K562 (cell line): Measurements from ENCODE around the gene PDCD11. TPM values are rescaled to one million over a fixed set of nuclear protein-coding genes. Genes with fewer than 3 reads are reported as not detected.
A peak's percentile ranks its signal among the peaks of the same experiment; 100 is the strongest.

Experiments used
- ATAC-seq: fragments of 200-7000 bp; cut with Tn5 transposase; 3 replicates; pipeline ENCODE4 v1.9.1; 2020; ENCODE audit warnings: moderate library complexity
- Bru-seq: library from RNA; stranded (reverse); fragments of 400-500 nt; gene quantifications from one replicate; lab custom pipeline; 2021; lab: Mats Ljungman, UMichigan
- BruChase-seq, 2 experiments: library from RNA; stranded (reverse); fragments of 400-500 nt; gene quantifications; one replicate each; lab custom pipeline; 2021; lab: Mats Ljungman, UMichigan
- BruUV-seq: library from RNA; stranded (reverse); fragments of 400-500 nt; replicated peaks from 2 replicates; lab custom pipeline; 2021; lab: Mats Ljungman, UMichigan
- CTCF ChIA-PET: fragments of 300-600 bp; formaldehyde crosslinking; extraction: SDS; loops from one replicate; lab custom pipeline; 2021; ENCODE audit warnings: low intra/inter-chr PET ratio; lab: Yijun Ruan, JAX
- POLR2A ChIA-PET: fragments of 300-600, 350-650 bp; sonication (Branson Sonifier 250); formaldehyde crosslinking; extraction: SDS; loops from one replicate; lab custom pipeline; 2021; ENCODE audit warnings: antibody characterized with exemption, inconsistent platforms; lab: Yijun Ruan, JAX
- DNase-seq, 4 experiments: peaks; one replicate each; pipeline versions ENCODE4 v3.0.0 to v3.0.0-alpha.2; 2011 to 2018; ENCODE audit warnings: low spot score in 3 of 4, mixed read lengths in 3 of 4; ENCODE audit errors: extremely low read depth in 1 of 4
- FAIRE-seq: peaks from 2 replicates; lab custom pipeline; 2011; peaks lifted over from hg19 to GRCh38; lab: Jason Lieb, UNC
- H2AFZ ChIP-seq: 2 replicates; pipeline ENCODE4 v1.6.0; 2011; ENCODE audit warnings: low read depth, low read length, control low read depth, inconsistent platforms
- H3K27ac ChIP-seq: fragments of 200-600 bp; 3 replicates; pipeline ENCODE4 v1.8.0; 2011; ENCODE audit warnings: low read depth, mild to moderate bottlenecking, control low read depth, inconsistent platforms, low read length, moderate library complexity, mixed read lengths; ENCODE audit errors: extremely low read depth
- H3K27me3 ChIP-seq, 2 experiments: fragments of 300-600 bp in 1 of 2; 2 replicates in 1 of 2; 3 replicates in 1 of 2; pipeline versions ENCODE4 v1.6.0 to v1.8.0; 2011; ENCODE audit warnings: inconsistent platforms in 2 of 2, low read length in 2 of 2, mild to moderate bottlenecking in 1 of 2, mixed read lengths in 1 of 2, moderate library complexity in 1 of 2; ENCODE audit not compliant: control insufficient read depth in 2 of 2, insufficient read depth in 2 of 2
- H3K36me3 ChIP-seq: fragments of 300-600 bp; 3 replicates; pipeline ENCODE4 v1.8.0; 2011; ENCODE audit warnings: mild to moderate bottlenecking, low read length, inconsistent platforms; ENCODE audit not compliant: control insufficient read depth, insufficient read depth
- H3K4me1 ChIP-seq, 2 experiments: fragments of 200-600 bp in 1 of 2; replicated peaks in 1 of 2; 2 replicates in 1 of 2; 3 replicates in 1 of 2; pipeline versions ENCODE4 v1.5.1 to v1.8.0; 2011; ENCODE audit warnings: inconsistent platforms in 2 of 2, low read length in 2 of 2, mild to moderate bottlenecking in 1 of 2, mixed read lengths in 1 of 2, moderate library complexity in 1 of 2; ENCODE audit not compliant: control insufficient read depth in 2 of 2, insufficient read depth in 2 of 2
- H3K4me2 ChIP-seq: 2 replicates; pipeline ENCODE4 v1.6.1; 2011; ENCODE audit warnings: low read length, control low read depth, inconsistent platforms, mixed read lengths; ENCODE audit not compliant: insufficient read depth
- H3K4me3 ChIP-seq: fragments of 200-600 bp; sonication (generic), shearing (Covaris generic); 2 replicates; pipeline ENCODE4 v1.5.1; 2016; ENCODE audit warnings: control low read depth, inconsistent platforms
- H3K79me2 ChIP-seq: fragments of 200-600 bp; 3 replicates; pipeline ENCODE4 v1.8.0; 2011; ENCODE audit warnings: low read length, inconsistent platforms; ENCODE audit not compliant: control insufficient read depth, insufficient read depth
- H3K9ac ChIP-seq, 2 experiments: 2 replicates each; pipeline versions ENCODE4 v1.6.0 to v1.6.1; 2011; ENCODE audit warnings: low read depth in 2 of 2, low read length in 2 of 2, control low read depth in 1 of 2, inconsistent platforms in 1 of 2, mild to moderate bottlenecking in 1 of 2, mixed read lengths in 1 of 2; ENCODE audit not compliant: insufficient read depth in 1 of 2
- H3K9me1 ChIP-seq: one replicate; pipeline ENCODE4 v1.6.0; 2011; ENCODE audit warnings: inconsistent platforms, mild to moderate bottlenecking, low read length, moderate library complexity; ENCODE audit not compliant: control insufficient read depth, insufficient read depth
- H3K9me3 ChIP-seq: replicated peaks from 2 replicates; pipeline ENCODE4 v1.5.1; 2011; ENCODE audit warnings: low read depth, low read length, inconsistent platforms; ENCODE audit not compliant: control insufficient read depth, insufficient read depth
- H4K20me1 ChIP-seq: replicated peaks from 2 replicates; pipeline ENCODE4 v1.6.1; 2011; ENCODE audit warnings: low read length, inconsistent platforms, mixed read lengths; ENCODE audit not compliant: control insufficient read depth, insufficient read depth
- CTBP1 ChIP-seq: fragments of 450-650 bp; IDR thresholded peaks from 2 replicates; pipeline ENCODE4 v1.6.1; 2016; ENCODE audit warnings: borderline replicate concordance
- E2F3 ChIP-seq: fragments of 250-450 bp; sonication (Bioruptor Pico); IDR thresholded peaks from 2 replicates; pipeline ENCODE4 v1.4.0; 2020; ENCODE audit warnings: mild to moderate bottlenecking
- FOS ChIP-seq: IDR thresholded peaks from 3 replicates; pipeline ENCODE4 v1.6.1; 2011; ENCODE audit not compliant: insufficient read length; ENCODE audit errors: extremely low read depth
- FOXA3 ChIP-seq, 2 experiments: fragments of 450-650 bp in 1 of 2; sonication (generic) in 1 of 2; formaldehyde crosslinking; IDR thresholded peaks in 1 of 2; conservative IDR thresholded peaks in 1 of 2; 2 replicates each; pipeline versions ENCODE4 v1.4.0 to v1.8.0; 2020 to 2022; ENCODE audit warnings: mild to moderate bottlenecking in 2 of 2, missing genetic modification reagents in 1 of 2
- JUNB ChIP-seq: fragments of 450-650 bp; formaldehyde crosslinking; conservative IDR thresholded peaks from 2 replicates; pipeline ENCODE4 v1.4.0; 2020; ENCODE audit warnings: mild to moderate bottlenecking
- KLF1 ChIP-seq: fragments of 450-650 bp; IDR thresholded peaks from 2 replicates; pipeline ENCODE4 v1.6.1; 2016; ENCODE audit warnings: missing genetic modification characterization, missing compliant biosample characterization
- MBD2 ChIP-seq: sonication (generic); IDR thresholded peaks from 2 replicates; pipeline ENCODE4 v1.6.1; 2016; ENCODE audit warnings: low read depth, borderline replicate concordance
- MTF1 ChIP-seq: fragments of 250-450 bp; sonication (Bioruptor Pico); IDR thresholded peaks from 2 replicates; pipeline ENCODE4 v1.9.0; 2021; ENCODE audit warnings: moderate library complexity, mild to moderate bottlenecking, inconsistent platforms, borderline replicate concordance
- NR3C1 ChIP-seq: sonication (generic); formaldehyde crosslinking; IDR thresholded peaks from 2 replicates; pipeline ENCODE4 v1.8.1; 2022; ENCODE audit warnings: missing genetic modification reagents
- SP2 ChIP-seq: IDR thresholded peaks from 2 replicates; pipeline ENCODE4 v1.6.1; 2011; ENCODE audit warnings: mild to moderate bottlenecking, low read depth, low read length, moderate library complexity; ENCODE audit not compliant: poor library complexity, severe bottlenecking; ENCODE audit errors: extremely low read depth
- VEZF1 ChIP-seq: fragments of 200-800 bp; sonication (Bioruptor generic); IDR thresholded peaks from 2 replicates; pipeline ENCODE4 v1.6.1; 2017; ENCODE audit warnings: missing genetic modification characterization, missing compliant biosample characterization
- XRCC4 ChIP-seq: IDR thresholded peaks from one replicate; pipeline ENCODE4 v1.6.1; 2011; ENCODE audit not compliant: insufficient read depth, insufficient read length; ENCODE audit errors: extremely low read depth
- ZNF133 ChIP-seq: fragments of 250-450 bp; sonication (Bioruptor Pico); IDR thresholded peaks from 2 replicates; pipeline ENCODE4 v1.4.0; 2020; ENCODE audit warnings: mild to moderate bottlenecking
- ZNF143 ChIP-seq: sonication (generic); formaldehyde crosslinking; IDR thresholded peaks from 2 replicates; pipeline ENCODE4 v1.9.0; 2022; ENCODE audit warnings: mild to moderate bottlenecking, missing genetic modification reagents
- ZNF174 ChIP-seq: fragments of 250-450 bp; sonication (Bioruptor Pico); IDR thresholded peaks from 2 replicates; pipeline ENCODE4 v1.4.0; 2020; ENCODE audit warnings: mild to moderate bottlenecking
- ZSCAN29 ChIP-seq: fragments of 450-650 bp; IDR thresholded peaks from 2 replicates; pipeline ENCODE4 v1.6.1; 2017
- WGBS: fragments of 100-300 bp; shearing (Covaris generic); methylation state at CpG from one replicate; pipeline ENCODE4 v1.1.6; 2016; ENCODE audit warnings: low coverage, mixed read lengths; ENCODE audit not compliant: insufficient coverage; ENCODE audit errors: missing lambda C conversion rate; 5-methylcytosine and 5-hydroxymethylcytosine counted together
- in situ Hi-C: fragments of 300-500 bp; cut with MboI; formaldehyde crosslinking; loops from 4 replicates; pipeline ENCODE4 v1.15.0; 2018; ENCODE audit warnings: inconsistent platforms, mixed read lengths
- intact Hi-C: fragments of 100-400 bp; cut with micrococcal nuclease; formaldehyde crosslinking; loops from 2 replicates; pipeline ENCODE4 v1.14.2; 2022
- long read RNA-seq, 3 experiments: library from polyadenylated mRNA in 2 of 3; library from RNA in 1 of 3; unstranded in 2 of 3; stranded (forward) in 1 of 3; transcript quantifications; one replicate each; pipeline ENCODE4 v2.0.0, GENCODE V29; 2019 to 2022
- polyA minus RNA-seq, 3 experiments: library from RNA; depleted of rRNA, polyadenylated mRNA; stranded (reverse); fragments of >200 nt; gene quantifications; 2 replicates each; pipeline ENCODE4 v1.2.3, GENCODE V29; 2011
- polyA plus RNA-seq, 8 experiments: library from polyadenylated mRNA; depleted of rRNA in 4 of 8; stranded (reverse) in 5 of 8; unstranded in 3 of 8; fragments of >200 nt; fragmentation: Nextera tagmentation in 2 of 8; fragmentation: Illumina TruSeq in 1 of 8; extraction: Ambion mirVana in 2 of 8; extraction: Trizol in 1 of 8; gene quantifications; 2 replicates each; pipeline versions ENCODE4 v1.2.1 to v1.2.3, GENCODE V29; 2011 to 2014; ENCODE audit warnings: inconsistent platforms in 1 of 8, missing spikeins in 1 of 8
- total RNA-seq, 7 experiments: library from RNA; depleted of rRNA in 6 of 7; stranded (reverse); fragments of >200 nt in 6 of 7; fragmentation: Illumina TruSeq in 2 of 7; extraction: Trizol in 2 of 7; gene quantifications; 2 replicates each; pipeline versions ENCODE4 v1.2.1 to v1.2.3, GENCODE V29; 2011 to 2021; ENCODE audit warnings: low replicate concordance in 1 of 7

The PDCD11 gene
- 243 and 353 TPM in 2 replicates for total RNA-seq (2011; cell fraction: chromatin; rRNA removed; ENCODE audit: low replicate concordance)
- 172 and 186 TPM in 2 replicates for total RNA-seq (2011; cell fraction: nucleolus; rRNA removed)
- total RNA-seq (2011; cell fraction: nucleoplasm; rRNA removed): 173 and 175 TPM in 2 replicates
- 50.0 and 58.4 TPM in 2 replicates for total RNA-seq (2014; rRNA removed)
- 51.1 and 52.9 TPM in 2 replicates for total RNA-seq (2014; rRNA removed; fragmentation: Illumina TruSeq; extraction: Trizol)
- total RNA-seq (2015; rRNA removed; fragmentation: Illumina TruSeq; extraction: Trizol): 55.0 and 57.8 TPM in 2 replicates
- 73.8 and 74.1 TPM in 2 replicates for total RNA-seq (2021)
- polyA plus RNA-seq (2011; rRNA removed): 29.4 and 31.5 TPM in 2 replicates
- polyA plus RNA-seq (2011; cell fraction: cytosol; rRNA removed): 17.6 and 19.8 TPM in 2 replicates
- polyA plus RNA-seq (2011; cell fraction: nucleus; rRNA removed): 112 and 186 TPM in 2 replicates
- polyA plus RNA-seq (2012): 27.8 and 41.2 TPM in 2 replicates
- 49.5 and 57.4 TPM in 2 replicates for polyA plus RNA-seq (2014; fragmentation: Illumina TruSeq; extraction: Trizol)
- 10 to 100 TPM; 14.8 to 18.8 TPM for polyA plus RNA-seq (2014; fragmentation: Nextera tagmentation; extraction: Ambion mirVana)
- polyA plus RNA-seq (2014; rRNA removed): 36.6 and 43.5 TPM in 2 replicates
- polyA minus RNA-seq (2011; rRNA and poly(A)+ RNA removed): 61.4 and 76.9 TPM in 2 replicates
- polyA minus RNA-seq (2011; cell fraction: cytosol; rRNA and poly(A)+ RNA removed): 36.2 and 44.5 TPM in 2 replicates
- 68.0 and 83.0 TPM in 2 replicates for polyA minus RNA-seq (2011; cell fraction: nucleus; rRNA and poly(A)+ RNA removed)
- percentile 83 among the genes with signal in this experiment for Bru-seq, nascent RNA
- percentile 82 among the genes with signal in this experiment for BruChase-seq, experiment 1, labeled RNA remaining after a 2-hour chase
- percentile 85 among the genes with signal in this experiment for BruChase-seq, experiment 2, labeled RNA remaining after a 6-hour chase
- long read RNA-seq, experiment 1, full-length matches to known transcripts: 8 of 277 reads
- long read RNA-seq, experiment 1, partial matches to known transcripts: 237 of 277 reads
- long read RNA-seq, experiment 1, other reads (novel, unspliced or antisense): 32 of 277 reads
- long read RNA-seq, experiment 2, partial matches to known transcripts: 60 of 81 reads
- long read RNA-seq, experiment 2, other reads (novel, unspliced or antisense): 20 of 81 reads
- long read RNA-seq, experiment 3, partial matches to known transcripts: 26 of 31 reads
- long read RNA-seq, experiment 3, other reads (novel, unspliced or antisense): 4 of 31 reads

GRCh38 chr10:103396067-103396788, at the start of gene PDCD11, which contains the start of gene ATP5MK:
PDCD11 (plus strand) TSS chr10:103396626; CDS start chr10:103398427, 1,801 bp downstream.
ATP5MK (minus strand) TSS chr10:103396475; CDS start chr10:103392457, 4,018 bp downstream.
- ATAC-seq (peak; percentile 97), DNase-seq (peak; percentile 86 to 98 (median 90)), FAIRE-seq (peak; percentile 97)
- 0 out of 2 replicates have a peak, but pooled peaks cover 4% of the 10 kb centered on the region for H4K20me1 ChIP-seq
- H3K27ac ChIP-seq: peak within 1 kb of the TSS; percentile 81
- H2AFZ ChIP-seq: peak within 1 kb of the TSS; percentile 63
- peak within 1 kb of the TSS; percentile 74 for H3K4me3 ChIP-seq
- ChIA-PET CTCF (no interaction called here), POLR2A (interaction anchor here (0.6 to 2.0 kb wide), 4 partner anchors 28 to 132 kb away, joined by 3 to 6 read pairs (median 4); partner anchors contain the start of gene TAF5)
- peaks cover 5% of the 10 kb centered on the region for H3K9me1 ChIP-seq
- peak within 1 kb of the TSS; percentile 85 to 94 for H3K9ac ChIP-seq
- peaks cover 84% of the 10 kb centered on the region for H3K79me2 ChIP-seq
- BruUV-seq: TSS peak; percentile 86
- intact Hi-C loops: loop anchor here (5.0 kb wide), 1 partner anchor 44 kb away; the partner anchor contains the start of gene PCGF6
- H3K9me3 ChIP-seq: no peaks in the 10 kb centered on the region
- in situ Hi-C loops: no loop called here
- no peaks in the 10 kb centered on the region for H3K27me3 ChIP-seq
- under 1% methylated on average over 44 of the region's 56 CpGs for WGBS
- peaks cover 70% of the 10 kb centered on the region for H3K36me3 ChIP-seq
- peaks cover 10 to 15% of the 10 kb centered on the region in 2 experiments; a peak in 4 of 5 replicates for H3K4me1 ChIP-seq
- peak within 1 kb of the TSS; percentile 92 for H3K4me2 ChIP-seq
- TF ChIP-seq VEZF1 (peak; percentile 73), JUNB (no peak), ZNF133 (CRISPR knock-in tag) (no peak), SP2 (peak; percentile 41), MBD2 (peak; percentile 61; the same call in 1 of the 2 replicates), ZSCAN29 (no peak), MTF1 (CRISPR knock-in tag) (no peak), ZNF143 (0 out of 2 replicates have a peak, but pooled peaks have one; percentile 43), ZNF174 (CRISPR knock-in tag) (no peak), NR3C1 (CRISPR knock-in tag) (no peak), FOXA3 (CRISPR knock-in tag; conservative IDR thresholded peaks at IDR 0.05 in 1 of 2, IDR thresholded peaks at IDR 0.05 in 1 of 2) (no peak), KLF1 (tag) (0 out of 2 replicates have a peak, but pooled peaks have one; percentile 16), XRCC4 (no peak), CTBP1 (peak; percentile 37; the same call in 1 of the 2 replicates), E2F3 (CRISPR knock-in tag) (no peak), FOS (peak; percentile 40)
